Spinal cord (tissue), 10 donors: ENCODE measurements around the gene IGSF6. TPM values are rescaled to one million over a fixed set of nuclear protein-coding genes. Genes with fewer than 3 reads are reported as not detected.
"Not testable (repeated sequence)": the region's sequence is repeated elsewhere in the genome, so short reads cannot be mapped to it uniquely, and the experiment has no call there.

Experiments used
- DNase-seq, 6 donors: peaks; one replicate each; pipeline versions ENCODE4 v3.0.0 to v3.0.0-alpha.2; 2013 to 2015; ENCODE audit warnings: low spot score in 6 of 6, low read depth in 4 of 6
- H3K27ac ChIP-seq: one replicate; pipeline ENCODE4 v1.5.1; 2013; ENCODE audit warnings: low read depth, low read length, control low read depth
- H3K27me3 ChIP-seq: one replicate; pipeline ENCODE4 v1.6.1; 2013; ENCODE audit warnings: low read length; ENCODE audit not compliant: control insufficient read depth, insufficient read depth
- H3K36me3 ChIP-seq: one replicate; pipeline ENCODE4 v1.6.1; 2013; ENCODE audit warnings: low read length; ENCODE audit not compliant: control insufficient read depth, insufficient read depth
- H3K4me1 ChIP-seq: one replicate; pipeline ENCODE4 v1.6.1; 2013; ENCODE audit warnings: low read length; ENCODE audit not compliant: control insufficient read depth, insufficient read depth
- H3K4me3 ChIP-seq: one replicate; pipeline ENCODE4 v1.5.1; 2013; ENCODE audit warnings: low read depth, low read length, control low read depth
- H3K9me3 ChIP-seq: one replicate; pipeline ENCODE4 v1.6.1; 2013; ENCODE audit warnings: low read length; ENCODE audit not compliant: control insufficient read depth, insufficient read depth
- WGBS: methylation state at CpG from one replicate; pipeline ENCODE4 v1.1.5; 2013; ENCODE audit warnings: missing lambda C conversion rate; ENCODE audit not compliant: insufficient coverage; 5-methylcytosine and 5-hydroxymethylcytosine counted together
- polyA plus RNA-seq, 2 donors: library from polyadenylated mRNA; unstranded; fragments of 120-200 nt; gene quantifications; one replicate each; pipeline ENCODE4 v1.2.1, GENCODE V29; 2013; ENCODE audit not compliant: insufficient read length in 2 of 2
- total RNA-seq, 2 donors: library from RNA; depleted of rRNA in 1 of 2; stranded (reverse); fragments of 120-200 nt in 1 of 2; fragments of >200 nt in 1 of 2; gene quantifications; one replicate each; pipeline versions ENCODE4 v1.2.3 to v1.2.4, GENCODE V29; 2013 to 2014
- donor health status: healthy.

The IGSF6 gene
- total and polyA plus RNA-seq, 4 donors, result 5.0 to 10.8 (median 7.2) TPM

DNA sequence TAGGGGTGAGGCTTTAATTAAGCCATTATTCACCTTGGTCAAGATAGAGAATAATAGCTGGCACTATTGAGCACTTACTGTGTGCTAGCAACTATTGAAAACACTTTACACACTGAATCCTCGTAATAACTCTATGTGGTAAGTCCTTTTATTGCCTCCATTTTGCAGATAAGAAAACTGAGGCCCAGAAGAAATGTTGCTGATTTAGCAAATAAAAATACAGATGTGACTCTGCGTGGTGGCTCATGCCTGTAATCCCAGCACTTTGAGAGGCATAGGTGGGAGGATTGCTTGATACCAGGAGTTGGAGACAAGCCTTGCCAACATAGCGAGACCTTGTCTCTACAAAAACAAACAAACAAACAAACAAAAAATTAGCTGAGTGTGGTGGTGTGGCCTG, 30.8 kb upstream of the IGSF6 start:
- Histone ChIP-seq H3K9me3 (no peaks in the 10 kb centered on the region), H3K4me3 (no peak overlapping the region), H3K4me1 (no peaks in the 10 kb centered on the region), H3K36me3 (no peaks in the 10 kb centered on the region), H3K27me3 (no peaks in the 10 kb centered on the region), H3K27ac (no peak overlapping the region)
- no CpG with 5 or more reads among the region's 3 CpGs for WGBS
- DNase-seq, result no peak

- not testable (repeated sequence) for H3K9me3 ChIP-seq, H3K36me3 ChIP-seq, H3K4me3 ChIP-seq, DNase-seq, H3K27me3 ChIP-seq, H3K4me1 ChIP-seq, H3K27ac ChIP-seq
- WGBS, result 80% methylated on average over 1 of the region's 5 CpGs
Observed at GRCh38 chr16:21680714-21681113, 28.3 kb upstream of the IGSF6 start.

- H3K27ac ChIP-seq, H3K36me3 ChIP-seq, H3K4me1 ChIP-seq, H3K9me3 ChIP-seq, H3K27me3 ChIP-seq, DNase-seq, H3K4me3 ChIP-seq: not testable (repeated sequence)
- WGBS, result no CpG with 5 or more reads among the region's 4 CpGs
Observed at GRCh38 chr16:21674456-21674855, 22.0 kb upstream of the IGSF6 start.

- H3K27ac ChIP-seq, result no peak overlapping the region
- no peaks in the 10 kb centered on the region for H3K4me1 ChIP-seq
- H3K27me3 ChIP-seq, result no peaks in the 10 kb centered on the region
- H3K9me3 ChIP-seq, result no peaks in the 10 kb centered on the region
- no CpG with 5 or more reads among the region's 3 CpGs for WGBS
- DNase-seq, result no peak
- no peak overlapping the region for H3K4me3 ChIP-seq
- H3K36me3 ChIP-seq, result no peaks in the 10 kb centered on the region
Observed at GRCh38 chr16:21673469-21673868, 21.1 kb upstream of the IGSF6 start.

DNA sequence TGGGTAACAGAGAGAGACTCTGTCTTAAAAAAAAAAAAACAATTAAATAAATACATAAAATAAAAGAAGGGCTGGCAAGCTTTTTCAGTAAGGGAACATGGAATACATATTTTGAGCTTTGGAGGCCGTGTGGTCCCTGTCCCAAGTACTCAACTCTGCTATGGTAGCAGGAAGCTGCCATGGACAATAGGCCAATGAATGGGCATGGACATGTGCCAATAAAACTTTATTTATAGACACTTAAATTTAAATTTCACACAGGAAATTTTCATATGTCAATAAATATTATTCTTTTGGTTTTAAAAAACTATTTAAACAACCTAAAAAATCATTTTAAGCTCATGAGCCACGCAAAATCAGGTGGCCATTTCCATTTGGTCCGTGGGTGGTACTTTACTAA, 15.2 kb upstream of the IGSF6 start:
- Histone ChIP-seq H3K27ac (no peak overlapping the region), H3K4me1 (peaks cover 7% of the 10 kb centered on the region), H3K27me3 (no peaks in the 10 kb centered on the region), H3K4me3 (no peak overlapping the region), H3K9me3 (no peaks in the 10 kb centered on the region), H3K36me3 (no peaks in the 10 kb centered on the region)
- no peak for DNase-seq
- WGBS, result no CpG with 5 or more reads among the region's 3 CpGs

DNA sequence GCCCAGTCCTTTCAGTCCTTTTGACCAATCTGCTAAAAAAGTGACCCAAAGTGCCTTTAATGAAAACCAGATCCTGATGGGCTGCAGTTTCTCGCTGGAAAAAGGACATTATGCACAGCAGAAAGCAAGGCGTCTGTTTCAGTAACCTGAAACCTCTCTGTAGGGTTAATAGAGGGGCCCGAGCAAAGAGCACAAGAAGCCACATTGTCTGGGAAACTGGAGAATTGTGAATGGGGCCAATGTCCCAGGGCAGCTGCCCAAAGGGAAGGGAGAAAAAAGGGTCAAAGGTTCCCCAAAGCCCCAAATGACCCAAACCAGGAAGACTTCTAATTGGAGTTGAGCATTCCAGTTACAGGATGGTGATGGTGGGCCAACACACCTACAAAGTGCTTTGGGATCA, 14.4 kb upstream of the IGSF6 start:
- H3K36me3 ChIP-seq, result no peaks in the 10 kb centered on the region
- no peaks in the 10 kb centered on the region for H3K27me3 ChIP-seq
- H3K4me1 ChIP-seq, result peaks cover 7% of the 10 kb centered on the region
- no peak overlapping the region for H3K4me3 ChIP-seq
- no peak overlapping the region for H3K27ac ChIP-seq
- no peak for DNase-seq
- no peaks in the 10 kb centered on the region for H3K9me3 ChIP-seq
- WGBS, result 11% methylated on average over 3 of the region's 3 CpGs

GRCh38 chr16:21664801-21665492, 12.5 kb upstream of the IGSF6 start:
- DNase-seq, result no peak
- WGBS, result 100% methylated on average over 2 of the region's 10 CpGs
- H3K4me1 ChIP-seq, result peaks cover 7% of the 10 kb centered on the region

DNA sequence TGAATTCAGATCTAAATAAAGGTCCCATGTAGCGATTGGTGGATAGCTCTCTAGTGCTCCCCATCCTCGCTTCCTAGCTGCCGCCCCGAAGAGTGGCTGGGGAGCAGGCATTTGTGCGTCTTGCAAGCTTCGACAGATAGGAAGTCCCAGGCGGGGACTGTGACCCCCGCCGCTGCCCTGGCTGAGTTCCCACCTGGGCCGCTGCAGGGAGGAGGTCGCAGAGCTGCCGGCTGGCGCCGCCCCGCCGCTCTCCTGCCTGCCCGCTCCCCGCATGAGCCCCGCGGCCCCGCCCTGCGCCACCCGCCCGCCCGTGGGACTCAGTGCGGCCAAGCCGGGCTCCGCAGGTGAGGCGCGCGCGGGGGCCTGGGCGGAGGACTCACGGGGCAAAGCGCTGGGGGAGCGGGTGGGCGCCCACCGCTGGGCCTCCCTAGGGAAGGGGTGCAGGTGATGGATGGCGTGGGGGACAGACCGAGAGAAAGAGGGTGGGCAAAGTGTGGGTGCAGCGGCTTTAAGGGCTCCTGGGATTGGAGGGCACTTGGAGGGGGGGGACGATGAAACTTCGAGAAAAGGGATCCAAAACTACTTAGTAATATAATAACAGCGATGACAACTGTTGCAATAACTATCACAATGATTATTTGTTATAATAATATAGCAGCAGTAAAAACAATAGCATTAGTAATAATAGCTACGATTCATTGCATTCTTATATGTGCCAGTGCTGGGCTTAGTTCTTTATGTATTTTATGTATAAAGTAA, 11.7 kb upstream of the IGSF6 start, which contains the start of gene OTOA:
Gene OTOA (plus strand): TSS at position 80 of the 759 bp plus-strand sequence. CDS start 14,547 bp downstream, outside the sequence.
- no peak for DNase-seq
- no peak within 1 kb of the TSS for H3K4me3 ChIP-seq
- no peaks in the 10 kb centered on the region for H3K27me3 ChIP-seq
- no peaks in the 10 kb centered on the region for H3K36me3 ChIP-seq
- peaks cover 7% of the 10 kb centered on the region for H3K4me1 ChIP-seq
- H3K27ac ChIP-seq, result no peak within 1 kb of the TSS
- 5% methylated on average over 39 of the region's 45 CpGs for WGBS
- H3K9me3 ChIP-seq, result no peaks in the 10 kb centered on the region

More at GRCh38 chr16:21664801-21665492, 12.5 kb upstream of the IGSF6 start:
- Histone ChIP-seq H3K4me3 (no peak overlapping the region), H3K36me3 (no peaks in the 10 kb centered on the region), H3K9me3 (no peaks in the 10 kb centered on the region), H3K27ac (no peak overlapping the region), H3K27me3 (no peaks in the 10 kb centered on the region)

DNA sequence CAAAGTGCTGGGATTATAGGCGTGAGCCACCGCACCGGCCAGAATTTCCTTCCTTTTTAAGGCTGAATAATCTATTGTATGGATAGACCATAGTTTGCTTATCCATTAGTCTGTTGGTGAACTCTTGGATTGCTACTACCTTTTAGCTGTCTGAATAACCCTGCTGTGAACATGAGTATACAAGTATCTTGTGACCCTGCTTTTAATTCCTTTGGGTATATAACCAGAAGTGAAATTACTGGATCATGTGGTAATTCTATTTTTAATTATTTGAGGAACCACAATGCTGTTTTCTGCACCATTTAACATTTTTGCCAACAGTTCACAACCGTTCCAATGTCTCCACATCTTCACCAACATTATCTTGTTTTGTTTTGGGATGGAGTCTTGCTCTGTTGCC, 6.7 kb upstream of the IGSF6 start:
- Histone ChIP-seq H3K27me3 (no peaks in the 10 kb centered on the region), H3K9me3 (no peaks in the 10 kb centered on the region), H3K36me3 (no peaks in the 10 kb centered on the region), H3K27ac (no peak overlapping the region), H3K4me3 (no peak overlapping the region), H3K4me1 (peaks cover 5% of the 10 kb centered on the region)
- DNase-seq, result no peak
- WGBS, result 67% methylated on average over 1 of the region's 4 CpGs
